ENCODE measurements around the gene KDM5B.

- TF ChIP-seq EZH2 (IDR thresholded peaks at IDR 0.05) (no peak), RAD21 (IDR thresholded peaks at IDR 0.05; ENCODE audit: low read depth) (no peak)
These were observed 105.0 kb downstream of the KDM5B start for GRCh38 chr1:202703191-202703590.

Data from HCT116 (cell line).